SJCRH30 (cell line): ENCODE results near the gene SLC39A13. TPM values are rescaled to one million over a fixed set of nuclear protein-coding genes. Genes with fewer than 3 reads are reported as not detected.
"Not testable (repeated sequence)": the region's sequence is repeated elsewhere in the genome, so short reads cannot be mapped to it uniquely, and the experiment has no call there.

Experiments
- DNase-seq, 2 experiments: peaks; one replicate each; pipeline ENCODE4 v3.0.0-alpha.2; 2015 to 2020
- H3K27ac ChIP-seq: fragments of 250-450 bp; sonication (Bioruptor Pico); 2 replicates; pipeline ENCODE4 v1.5.1; 2020; ENCODE audit warnings: mild to moderate bottlenecking, moderate library complexity
- H3K27me3 ChIP-seq: fragments of 250-450 bp; sonication (Bioruptor Pico); 2 replicates; pipeline ENCODE4 v1.5.1; 2020; ENCODE audit warnings: mild to moderate bottlenecking, moderate library complexity
- H3K36me3 ChIP-seq: fragments of 250-450 bp; sonication (Bioruptor Pico); 2 replicates; pipeline ENCODE4 v1.5.1; 2020; ENCODE audit warnings: mild to moderate bottlenecking, moderate library complexity
- H3K4me1 ChIP-seq: fragments of 250-450 bp; sonication (Bioruptor Pico); 2 replicates; pipeline ENCODE4 v1.5.1; 2020; ENCODE audit warnings: mild to moderate bottlenecking, moderate library complexity
- H3K4me3 ChIP-seq: fragments of 250-450 bp; sonication (Bioruptor Pico); 2 replicates; pipeline ENCODE4 v1.5.1; 2020; ENCODE audit warnings: mild to moderate bottlenecking, moderate library complexity
- H3K9me3 ChIP-seq: fragments of 250-450 bp; sonication (Bioruptor Pico); replicated peaks from 2 replicates; pipeline ENCODE4 v1.5.1; 2020; ENCODE audit warnings: mild to moderate bottlenecking, moderate library complexity
- total RNA-seq: library from RNA; depleted of rRNA; stranded (reverse); fragments of >200 nt; shearing (Covaris generic); gene quantifications from 2 replicates; pipeline ENCODE4 v1.2.3, GENCODE V29; 2014

The SLC39A13 gene
- total RNA-seq, 1 experiment from 2014 or later: 24.4 TPM

GRCh38 chr11:47441421-47441820 is 33.0 kb downstream of the SLC39A13 start:
- H3K27ac ChIP-seq: no peak overlapping the region
- no peaks in the 10 kb centered on the region for H3K9me3 ChIP-seq
- peaks cover 34% of the 10 kb centered on the region for H3K36me3 ChIP-seq
- no peak overlapping the region for H3K4me3 ChIP-seq
- H3K27me3 ChIP-seq: no peaks in the 10 kb centered on the region
- no peaks in the 10 kb centered on the region for H3K4me1 ChIP-seq
- DNase-seq: no peak

- H3K4me1 ChIP-seq: no peaks in the 10 kb centered on the region; the same call in 1 of the 2 replicates
- no peaks in the 10 kb centered on the region for H3K27me3 ChIP-seq
- DNase-seq: no peak
- no peaks in the 10 kb centered on the region for H3K9me3 ChIP-seq
- peaks cover 42% of the 10 kb centered on the region for H3K36me3 ChIP-seq
- H3K4me3 ChIP-seq: no peak overlapping the region
- H3K27ac ChIP-seq: no peak overlapping the region
Observed at GRCh38 chr11:47442514-47442913, 34.1 kb downstream of the SLC39A13 start.

- Histone ChIP-seq H3K27ac (no peak overlapping the region), H3K9me3 (no peaks in the 10 kb centered on the region), H3K27me3 (no peaks in the 10 kb centered on the region), H3K4me3 (no peak overlapping the region), H3K4me1 (no peaks in the 10 kb centered on the region; the same call in 1 of the 2 replicates), H3K36me3 (peaks cover 45% of the 10 kb centered on the region)
- no peak for DNase-seq
Observed at GRCh38 chr11:47443028-47443700, 34.8 kb downstream of the SLC39A13 start.

GRCh38 chr11:47443817-47444216 is 35.4 kb downstream of the SLC39A13 start:
- Histone ChIP-seq H3K9me3 (no peaks in the 10 kb centered on the region), H3K4me1 (no peaks in the 10 kb centered on the region; the same call in 1 of the 2 replicates), H3K4me3 (no peak overlapping the region), H3K36me3 (peaks cover 45% of the 10 kb centered on the region), H3K27ac (no peak overlapping the region), H3K27me3 (no peaks in the 10 kb centered on the region)
- no peak for DNase-seq

- no peak for DNase-seq
- Histone ChIP-seq H3K27me3 (no peaks in the 10 kb centered on the region), H3K4me1 (peaks cover 10% of the 10 kb centered on the region), H3K36me3 (peaks cover 40% of the 10 kb centered on the region), H3K9me3 (no peaks in the 10 kb centered on the region), H3K27ac (no peak overlapping the region), H3K4me3 (no peak overlapping the region)
Observed at GRCh38 chr11:47445840-47446239, 37.5 kb downstream of the SLC39A13 start.

GRCh38 chr11:47446833-47447232 is 38.4 kb downstream of the SLC39A13 start:
- H3K36me3 ChIP-seq: peaks cover 35% of the 10 kb centered on the region
- no peak for DNase-seq
- no peaks in the 10 kb centered on the region for H3K9me3 ChIP-seq
- peaks cover 10% of the 10 kb centered on the region for H3K4me1 ChIP-seq
- H3K27me3 ChIP-seq: no peaks in the 10 kb centered on the region
- H3K4me3 ChIP-seq: no peak overlapping the region
- H3K27ac ChIP-seq: no peak overlapping the region

- Histone ChIP-seq H3K9me3 (no peaks in the 10 kb centered on the region), H3K27ac (peak overlapping the region; percentile 93), H3K36me3 (peaks cover 25% of the 10 kb centered on the region), H3K4me3 (peak overlapping the region; percentile 71), H3K27me3 (no peaks in the 10 kb centered on the region), H3K4me1 (peaks cover 10% of the 10 kb centered on the region)
- no peak for DNase-seq
Observed at GRCh38 chr11:47447906-47448305, 39.5 kb downstream of the SLC39A13 start.

GRCh38 chr11:47448566-47449427 is 40.4 kb downstream of the SLC39A13 start, which contains the start of gene RAPSN:
Gene RAPSN (minus strand): TSS chr11:47449136. CDS start chr11:47448964, 172 bp downstream.
- H3K4me3 ChIP-seq: peak within 1 kb of the TSS; percentile 71
- H3K36me3 ChIP-seq: peaks cover 17% of the 10 kb centered on the region
- no peaks in the 10 kb centered on the region for H3K9me3 ChIP-seq
- H3K4me1 ChIP-seq: peaks cover 10% of the 10 kb centered on the region
- H3K27ac ChIP-seq: peak within 1 kb of the TSS; percentile 93
- DNase-seq: peak; percentile 94
- no peaks in the 10 kb centered on the region for H3K27me3 ChIP-seq

- DNase-seq: no peak
- H3K4me1 ChIP-seq: peaks cover 10% of the 10 kb centered on the region
- H3K27ac ChIP-seq: peak overlapping the region; percentile 93
- no peaks in the 10 kb centered on the region for H3K27me3 ChIP-seq
- H3K9me3 ChIP-seq: no peaks in the 10 kb centered on the region
- peaks cover 13% of the 10 kb centered on the region for H3K36me3 ChIP-seq
- H3K4me3 ChIP-seq: peak overlapping the region; percentile 71
Observed at GRCh38 chr11:47449541-47449940, 41.2 kb downstream of the SLC39A13 start.

- H3K4me3 ChIP-seq: no peak overlapping the region
- peaks cover 11% of the 10 kb centered on the region for H3K36me3 ChIP-seq
- H3K27ac ChIP-seq: no peak overlapping the region
- peaks cover 10% of the 10 kb centered on the region for H3K4me1 ChIP-seq
- no peaks in the 10 kb centered on the region for H3K9me3 ChIP-seq
- DNase-seq: no peak
- no peaks in the 10 kb centered on the region for H3K27me3 ChIP-seq
Observed at GRCh38 chr11:47451436-47451835, 43.0 kb downstream of the SLC39A13 start.

- H3K4me1 ChIP-seq: peaks cover 10% of the 10 kb centered on the region
- H3K36me3 ChIP-seq: peaks cover 8% of the 10 kb centered on the region
- no peaks in the 10 kb centered on the region for H3K27me3 ChIP-seq
- DNase-seq: no peak
- no peak overlapping the region for H3K27ac ChIP-seq
- no peaks in the 10 kb centered on the region for H3K9me3 ChIP-seq
- no peak overlapping the region for H3K4me3 ChIP-seq
Observed at GRCh38 chr11:47451990-47452389, 43.6 kb downstream of the SLC39A13 start.

GRCh38 chr11:47453365-47453764 is 45.0 kb downstream of the SLC39A13 start:
- Histone ChIP-seq H3K27ac (no peak overlapping the region), H3K9me3 (no peaks in the 10 kb centered on the region), H3K4me3 (no peak overlapping the region), H3K4me1 (peaks cover 10% of the 10 kb centered on the region), H3K27me3 (no peaks in the 10 kb centered on the region), H3K36me3 (no peaks in the 10 kb centered on the region)
- peak in 1 of 2 experiments; percentile 32 for DNase-seq

GRCh38 chr11:47454258-47454671 is 45.9 kb downstream of the SLC39A13 start:
- not testable (repeated sequence) for H3K4me1 ChIP-seq, H3K27ac ChIP-seq, H3K27me3 ChIP-seq, H3K4me3 ChIP-seq, H3K9me3 ChIP-seq, H3K36me3 ChIP-seq
- DNase-seq: peak; percentile 84 to 91

- no peaks in the 10 kb centered on the region for H3K27me3 ChIP-seq
- DNase-seq: no peak
- H3K9me3 ChIP-seq: no peaks in the 10 kb centered on the region
- H3K27ac ChIP-seq: no peak overlapping the region
- no peak overlapping the region for H3K4me3 ChIP-seq
- no peaks in the 10 kb centered on the region; the same call in 1 of the 2 replicates for H3K4me1 ChIP-seq
- H3K36me3 ChIP-seq: peaks cover 8% of the 10 kb centered on the region
Observed at GRCh38 chr11:47460571-47461235, 52.3 kb downstream of the SLC39A13 start.

GRCh38 chr11:47461876-47462275 is 53.5 kb downstream of the SLC39A13 start:
- H3K36me3 ChIP-seq: peaks cover 8% of the 10 kb centered on the region
- DNase-seq: no peak
- no peak overlapping the region for H3K27ac ChIP-seq
- no peak overlapping the region for H3K4me3 ChIP-seq
- no peaks in the 10 kb centered on the region; the same call in 1 of the 2 replicates for H3K4me1 ChIP-seq
- H3K27me3 ChIP-seq: no peaks in the 10 kb centered on the region
- no peaks in the 10 kb centered on the region for H3K9me3 ChIP-seq
